GM19328 (cell line): Measurements from ENCODE around the gene IL17RC.
"Not testable (repeated sequence)": the region's sequence is repeated elsewhere in the genome, so short reads cannot be mapped to it uniquely, and the experiment has no call there.

Experiments
- ATAC-seq: cut with Tn5 transposase; IDR thresholded peaks from one replicate; pipeline ENCODE4 v1.9.1; 2021; ENCODE audit warnings: mild to moderate bottlenecking, moderate library complexity; ENCODE audit not compliant: unreplicated experiment

Gene IL17RC

GRCh38 chr3:9914559-9915253 lies 2.2 kb upstream of the IL17RC start:
- no peak for ATAC-seq

GRCh38 chr3:9915254-9916141 lies 1.4 kb upstream of the IL17RC start:
- ATAC-seq: no peak

GRCh38 chr3:9916346-9916733 lies 558 bp upstream of the IL17RC start:
- no peak for ATAC-seq

GRCh38 chr3:9917820-9918219 lies 922 bp downstream of the IL17RC start:
- ATAC-seq: no peak

GRCh38 chr3:9918261-9919038 lies 1.6 kb downstream of the IL17RC start:
- ATAC-seq: no peak

- ATAC-seq: no peak
Observed at GRCh38 chr3:9928158-9928557, 11.3 kb downstream of the IL17RC start.

- no peak for ATAC-seq
Observed at GRCh38 chr3:9930804-9931418, 14.0 kb downstream of the IL17RC start.

GRCh38 chr3:9932535-9932842 lies 15.6 kb downstream of the IL17RC start:
- ATAC-seq: no peak

GRCh38 chr3:9932843-9933560 lies 16.1 kb downstream of the IL17RC start:
- ATAC-seq: peak; percentile 56

GRCh38 chr3:9933561-9934234 lies 16.8 kb downstream of the IL17RC start, which contains the start of gene CRELD1:
CRELD1 (plus strand) TSS chr3:9933834; CDS start chr3:9934439, 605 bp downstream.
- peak; percentile 85 for ATAC-seq

GRCh38 chr3:9934235-9934621 lies 17.3 kb downstream of the IL17RC start:
- ATAC-seq: no peak

- ATAC-seq: no peak
Observed at GRCh38 chr3:9934993-9935392, 18.1 kb downstream of the IL17RC start.

- no peak for ATAC-seq
Observed at GRCh38 chr3:9935966-9936510, 19.1 kb downstream of the IL17RC start.

- ATAC-seq: no peak
Observed at GRCh38 chr3:9937486-9938238, 20.8 kb downstream of the IL17RC start.

GRCh38 chr3:9938966-9939365 lies 22.1 kb downstream of the IL17RC start:
- ATAC-seq: no peak

GRCh38 chr3:9939906-9940305 lies 23.0 kb downstream of the IL17RC start:
- ATAC-seq: not testable (repeated sequence)

GRCh38 chr3:9940746-9941145 lies 23.8 kb downstream of the IL17RC start:
- no peak for ATAC-seq

GRCh38 chr3:9942164-9942563 lies 25.3 kb downstream of the IL17RC start:
- no peak for ATAC-seq
